Psoas muscle (tissue), 8 donors: ENCODE data around the gene PES1. TPM values are rescaled to one million over a fixed set of nuclear protein-coding genes. Genes with fewer than 3 reads are reported as not detected.

ENCODE experiments used
- ATAC-seq, 4 donors: fragments of 200-7000 bp; cut with Tn5 transposase; one replicate each; pipeline ENCODE4 v1.9.1; 2020; ENCODE audit warnings: moderate library complexity in 3 of 4, mild to moderate bottlenecking in 2 of 4
- DNase-seq, 2 donors: peaks; one replicate each; pipeline ENCODE4 v3.0.0-alpha.2; 2020
- H3K27ac ChIP-seq: fragments of 200-600 bp; one replicate; pipeline ENCODE4 v1.8.0; 2022
- H3K27me3 ChIP-seq, 3 donors: fragments of 200-600 bp in 1 of 3; one replicate each; pipeline versions ENCODE4 v1.6.1 to v1.8.0; 2013 to 2022; ENCODE audit warnings: low read length in 2 of 3, mild to moderate bottlenecking in 2 of 3, moderate library complexity in 1 of 3; ENCODE audit not compliant: insufficient read depth in 3 of 3
- H3K36me3 ChIP-seq, 2 donors: fragments of 200-600 bp in 1 of 2; one replicate each; pipeline versions ENCODE4 v1.6.1 to v1.8.0; 2013 to 2022; ENCODE audit warnings: low read depth in 1 of 2, mild to moderate bottlenecking in 1 of 2, moderate library complexity in 1 of 2; ENCODE audit not compliant: insufficient read depth in 1 of 2
- H3K4me1 ChIP-seq: fragments of 200-600 bp; one replicate; pipeline ENCODE4 v1.8.0; 2022
- H3K4me3 ChIP-seq: fragments of 200-600 bp; one replicate; pipeline ENCODE4 v1.8.0; 2022; ENCODE audit warnings: mild to moderate bottlenecking
- H3K9me3 ChIP-seq: fragments of 200-600 bp; one replicate; pipeline ENCODE4 v1.8.0; 2022
- WGBS, 3 donors: extraction: QIAGEN DNeasy Blood & Tissue Kit; methylation state at CpG; one replicate each; pipeline versions ENCODE4 v1.1.6 to v1.1.7; 2013; 5-methylcytosine and 5-hydroxymethylcytosine counted together
- intact Hi-C, 2 donors: fragments of 100-400 bp; cut with DNase I; formaldehyde crosslinking; loops; one replicate each; pipeline versions ENCODE4 v1.11.0 to v1.14.2; 2022
- polyA plus RNA-seq, 3 donors: library from polyadenylated mRNA; stranded (reverse); fragments of 200-250 nt; gene quantifications; one replicate each; pipeline ENCODE4 v1.2.3, GENCODE V29; 2013
- total RNA-seq, 4 donors: library from RNA; stranded (reverse); fragmentation: NEBNext Ultra II Directional in 2 of 4; extraction: Animal tissue kit (Norgen Biotek cat#: 25700) in 2 of 4; gene quantifications; one replicate each; pipeline versions ENCODE4 v1.2.1 to v1.2.4, GENCODE V29; 2021 to 2023
- TF ChIP-seq, protein P1 (sequence below): fragments of 200-600 bp; IDR thresholded peaks from one replicate; pipeline ENCODE4 v1.8.0; 2022; ENCODE audit warnings: antibody characterized with exemption
- donor health status: healthy with polysubstance abuse.
- donor health status: DM: no; HTN: no; CAD: no; lungs with moderate emphysema.
- donor health status: Bipolar disorder and iron deficiency.
- donor health status: healthy.
- donor health status: DM: yes; HTN: yes; CAD: no.
- donor health status: DM: no; HTN: no; CAD: no.
- donor health status: DM: no; HTN: no; CAD: no.
- donor health status: DM: yes; HTN: yes; CAD: no.

PES1 gene
- total and polyA plus RNA-seq, 7 donors, result 32.8 to 100 (median 65.9) TPM

DNA sequence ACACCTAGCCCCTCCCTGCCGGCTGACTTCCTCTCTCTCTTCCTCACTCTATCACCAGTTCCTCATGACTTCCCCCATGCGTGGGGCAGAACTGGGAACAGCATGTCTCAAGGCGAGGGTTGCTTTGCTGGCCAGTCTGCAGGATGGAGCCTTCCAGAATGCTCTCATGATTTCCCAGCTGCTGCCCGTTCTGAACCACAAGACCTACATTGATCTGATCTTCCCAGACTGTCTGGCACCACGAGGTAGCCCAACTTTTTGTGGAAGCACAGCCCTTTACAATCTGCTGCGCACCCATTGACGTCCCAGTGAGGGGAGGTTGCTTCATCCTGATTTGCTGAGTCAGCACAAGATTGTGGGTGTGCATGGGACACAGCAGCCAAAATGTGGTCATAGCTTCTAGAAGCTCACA is 23.8 kb upstream of the PES1 start:
- Histone ChIP-seq H3K4me1 (no peaks in the 10 kb centered on the region), H3K4me3 (no peak overlapping the region), H3K9me3 (no peaks in the 10 kb centered on the region), H3K36me3 (peaks cover 0 to 38% of the 10 kb centered on the region in 2 donors), H3K27ac (no peak overlapping the region), H3K27me3 (no peaks in the 10 kb centered on the region)
- ATAC-seq, result no peak
- TF ChIP-seq, protein P1, sequence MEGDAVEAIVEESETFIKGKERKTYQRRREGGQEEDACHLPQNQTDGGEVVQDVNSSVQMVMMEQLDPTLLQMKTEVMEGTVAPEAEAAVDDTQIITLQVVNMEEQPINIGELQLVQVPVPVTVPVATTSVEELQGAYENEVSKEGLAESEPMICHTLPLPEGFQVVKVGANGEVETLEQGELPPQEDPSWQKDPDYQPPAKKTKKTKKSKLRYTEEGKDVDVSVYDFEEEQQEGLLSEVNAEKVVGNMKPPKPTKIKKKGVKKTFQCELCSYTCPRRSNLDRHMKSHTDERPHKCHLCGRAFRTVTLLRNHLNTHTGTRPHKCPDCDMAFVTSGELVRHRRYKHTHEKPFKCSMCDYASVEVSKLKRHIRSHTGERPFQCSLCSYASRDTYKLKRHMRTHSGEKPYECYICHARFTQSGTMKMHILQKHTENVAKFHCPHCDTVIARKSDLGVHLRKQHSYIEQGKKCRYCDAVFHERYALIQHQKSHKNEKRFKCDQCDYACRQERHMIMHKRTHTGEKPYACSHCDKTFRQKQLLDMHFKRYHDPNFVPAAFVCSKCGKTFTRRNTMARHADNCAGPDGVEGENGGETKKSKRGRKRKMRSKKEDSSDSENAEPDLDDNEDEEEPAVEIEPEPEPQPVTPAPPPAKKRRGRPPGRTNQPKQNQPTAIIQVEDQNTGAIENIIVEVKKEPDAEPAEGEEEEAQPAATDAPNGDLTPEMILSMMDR, result no peak
- DNase-seq, result no peak
- 79 to 86% (median 84%) methylated on average over 7 of the region's 7 CpGs for WGBS, 3 donors
- intact Hi-C loops, result no loop called here

DNA sequence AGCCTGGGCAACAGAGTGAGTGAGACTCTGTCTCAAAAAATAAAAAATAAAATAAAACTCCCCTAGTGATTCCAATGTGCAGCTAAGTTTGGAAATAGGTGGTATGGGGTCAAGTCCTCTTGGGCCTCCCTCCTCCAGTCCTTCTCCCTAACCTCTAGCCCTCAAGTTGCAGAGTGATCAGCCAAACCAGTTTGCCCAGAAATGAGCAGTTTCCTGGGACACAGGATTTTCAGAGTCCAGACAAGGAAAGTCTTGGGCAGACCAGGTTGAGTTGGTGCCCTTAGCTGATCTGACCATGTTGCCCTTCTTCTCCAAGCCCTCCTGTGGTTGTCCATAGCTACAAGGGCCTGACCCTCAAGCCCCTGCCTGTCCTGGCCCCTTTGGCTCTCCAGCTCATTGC is 23.2 kb upstream of the PES1 start:
- H3K4me1 ChIP-seq, result no peaks in the 10 kb centered on the region
- intact Hi-C loops, result no loop called here
- H3K27ac ChIP-seq, result no peak overlapping the region
- ATAC-seq (no peak), DNase-seq (no peak)
- TF ChIP-seq, protein P1, result no peak
- H3K27me3 ChIP-seq, result no peaks in the 10 kb centered on the region
- no peaks in the 10 kb centered on the region for H3K9me3 ChIP-seq
- peaks cover 0 to 32% of the 10 kb centered on the region in 2 donors for H3K36me3 ChIP-seq
- no peak overlapping the region for H3K4me3 ChIP-seq

DNA sequence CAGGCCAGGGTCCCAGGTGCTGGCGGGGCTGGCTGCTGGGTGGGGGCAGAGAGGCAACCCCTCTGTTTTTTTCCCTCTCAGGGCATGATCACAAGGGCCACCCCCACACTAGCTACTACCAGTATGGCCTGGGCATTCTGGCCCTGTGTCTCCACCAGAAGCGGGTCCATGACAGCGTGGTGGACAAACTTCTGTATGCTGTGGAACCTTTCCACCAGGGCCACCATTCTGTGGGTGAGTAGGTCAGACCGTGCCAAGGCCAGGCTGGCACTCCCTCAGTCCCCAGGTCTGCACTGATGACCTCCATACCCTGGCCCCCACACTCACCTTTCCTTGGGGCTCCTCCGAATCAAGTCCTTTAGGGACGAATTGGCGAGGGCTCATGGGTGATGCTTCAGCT is 22.6 kb upstream of the PES1 start:
- H3K27me3 ChIP-seq, result no peaks in the 10 kb centered on the region
- intact Hi-C loops, result no loop called here
- 90 to 95% (median 93%) methylated on average over 7 of the region's 7 CpGs for WGBS, 3 donors
- no peaks in the 10 kb centered on the region for H3K4me1 ChIP-seq
- no peaks in the 10 kb centered on the region for H3K9me3 ChIP-seq
- ATAC-seq (no peak), DNase-seq (peak in 1 of 2 donors; percentile 19)
- no peak overlapping the region for H3K4me3 ChIP-seq
- TF ChIP-seq, protein P1, result no peak
- no peak overlapping the region for H3K27ac ChIP-seq
- H3K36me3 ChIP-seq, result peaks cover 0 to 32% of the 10 kb centered on the region in 2 donors

DNA sequence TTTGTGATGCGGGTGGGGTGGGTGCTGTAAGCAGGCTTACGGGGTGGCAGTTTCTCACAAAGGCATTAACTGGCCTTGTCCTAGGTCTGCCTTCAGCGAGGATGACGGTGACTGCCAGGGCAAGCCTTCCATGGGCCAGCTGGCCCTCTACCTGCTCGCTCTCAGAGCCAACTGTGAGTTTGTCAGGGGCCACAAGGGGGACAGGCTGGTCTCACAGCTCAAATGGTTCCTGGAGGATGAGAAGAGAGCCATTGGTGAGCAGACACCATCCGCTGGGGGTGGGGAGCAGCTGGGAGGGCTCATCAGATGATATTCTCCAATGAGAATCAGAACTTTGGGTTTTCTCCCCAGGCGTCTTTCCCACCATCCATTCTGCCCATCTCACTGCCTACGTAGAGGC is 21.1 kb upstream of the PES1 start:
- H3K36me3 ChIP-seq, result peaks cover 0 to 28% of the 10 kb centered on the region in 2 donors
- H3K9me3 ChIP-seq, result no peaks in the 10 kb centered on the region
- DNase-seq, result peak in 1 of 2 donors; percentile 19
- no peak overlapping the region for H3K27ac ChIP-seq
- 82 to 85% (median 84%) methylated on average over 8 of the region's 8 CpGs for WGBS, 3 donors
- intact Hi-C loops, result no loop called here
- H3K4me3 ChIP-seq, result no peak overlapping the region
- peaks cover 15% of the 10 kb centered on the region for H3K4me1 ChIP-seq
- ATAC-seq, result no peak
- TF ChIP-seq, protein P1, result no peak
- H3K27me3 ChIP-seq, result no peaks in the 10 kb centered on the region

DNA sequence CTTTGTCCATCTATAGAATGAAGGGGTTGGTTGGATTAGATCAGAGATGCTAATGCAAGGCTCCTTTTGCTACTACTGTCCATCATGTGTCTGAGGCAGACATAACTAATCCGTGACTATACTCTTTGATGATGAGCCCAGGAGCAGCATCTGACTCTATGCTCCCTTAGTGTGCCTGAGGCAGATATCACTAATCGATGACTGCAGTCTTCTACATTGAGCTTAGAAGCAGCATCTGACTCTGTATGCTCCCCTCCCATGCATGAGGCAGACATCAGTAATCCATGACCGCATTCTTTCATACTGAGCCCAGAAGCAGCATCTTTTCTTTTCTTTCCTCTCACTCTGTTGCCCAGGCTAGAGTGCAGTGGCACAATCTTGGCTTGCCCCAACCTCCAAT is 19.5 kb upstream of the PES1 start:
- no peak for DNase-seq

More for the DNA sequence above, 19.5 kb upstream of the PES1 start:
- intact Hi-C loops, result no loop called here
- Histone ChIP-seq H3K27ac (no peak overlapping the region), H3K4me3 (no peak overlapping the region), H3K4me1 (peaks cover 26% of the 10 kb centered on the region), H3K9me3 (no peaks in the 10 kb centered on the region), H3K27me3 (no peaks in the 10 kb centered on the region), H3K36me3 (peaks cover 0 to 21% of the 10 kb centered on the region in 2 donors)
- ATAC-seq, result no peak
- TF ChIP-seq, protein P1, result no peak
- WGBS, 3 donors, result 93 to 97% (median 95%) methylated on average over 3 of the region's 3 CpGs
